Suppressor macrophage treated with lipopolysaccharide for 4 hours (primary cell): ENCODE data around the gene GATB.

Source experiments
- DNase-seq: peaks from one replicate; pipeline ENCODE4 v3.0.0-alpha.2; 2020

Gene GATB, protein sequence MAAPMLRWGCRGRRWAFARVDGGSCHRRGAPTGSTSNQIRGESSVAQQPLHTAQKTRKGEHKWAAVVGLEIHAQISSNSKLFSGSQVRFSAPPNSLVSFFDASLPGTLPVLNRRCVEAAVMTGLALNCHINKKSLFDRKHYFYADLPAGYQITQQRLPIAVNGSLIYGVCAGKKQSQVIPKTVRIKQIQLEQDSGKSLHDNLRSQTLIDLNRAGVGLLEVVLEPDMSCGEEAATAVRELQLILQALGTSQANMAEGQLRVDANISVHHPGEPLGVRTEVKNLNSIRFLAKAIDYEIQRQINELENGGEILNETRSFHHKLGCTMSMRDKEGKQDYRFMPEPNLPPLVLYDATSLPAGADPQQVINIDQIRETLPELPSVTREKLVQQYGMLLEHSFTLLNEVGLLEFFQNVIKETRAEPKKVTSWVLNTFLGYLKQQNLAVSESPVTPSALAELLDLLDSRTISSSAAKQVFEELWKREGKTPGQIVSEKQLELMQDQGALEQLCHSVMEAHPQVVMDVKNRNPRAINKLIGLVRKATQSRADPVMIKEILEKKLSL

DNA sequence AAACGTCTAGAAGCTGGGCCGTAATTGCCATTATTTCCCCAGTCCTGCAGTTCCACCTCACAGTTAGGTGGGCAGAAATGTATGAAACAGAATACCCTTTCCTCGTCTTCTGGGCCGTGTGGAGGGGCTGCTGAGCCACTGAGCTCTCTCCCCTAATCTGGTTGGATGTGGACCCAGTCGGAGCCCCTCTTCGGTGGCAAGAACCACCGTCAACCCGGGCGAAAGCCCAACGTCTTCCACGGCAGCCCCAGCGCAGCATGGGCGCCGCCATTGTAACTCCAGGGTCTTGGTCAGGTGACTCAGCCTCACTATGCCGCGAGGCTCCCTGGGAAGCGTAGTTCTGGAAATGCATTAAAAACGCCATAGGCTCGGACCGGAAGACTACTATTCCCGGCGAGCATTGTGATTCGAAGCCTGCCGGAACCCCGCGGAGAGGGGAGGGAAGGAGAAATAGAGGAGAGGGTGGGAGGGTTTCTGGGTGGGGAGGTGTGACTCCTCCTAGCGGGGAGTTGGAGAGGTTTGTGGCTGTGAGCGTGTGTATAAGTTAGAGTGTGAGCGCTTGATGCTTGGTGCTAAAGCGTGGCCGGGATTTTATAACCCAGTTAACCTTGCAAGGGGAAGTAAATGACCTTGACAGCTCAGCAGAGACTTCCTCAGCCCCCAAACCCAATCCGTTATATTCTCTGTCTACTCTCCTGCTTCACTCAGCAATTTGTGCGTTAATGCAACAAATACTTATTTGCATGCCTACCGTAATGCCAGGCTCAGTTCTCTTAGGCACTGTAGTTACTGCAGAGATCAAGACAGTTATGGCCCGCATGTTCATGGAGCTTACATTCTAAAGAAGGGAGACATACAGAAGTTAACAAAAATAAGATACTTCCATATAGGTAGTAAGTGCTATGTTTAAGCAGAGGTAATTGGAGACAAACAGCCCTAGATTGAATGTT is at the start of gene GATB:
Gene GATB (minus strand): TSS at position 296 of the 950 bp plus-strand sequence. CDS start 25 bp downstream, at position 271.
- peak; percentile 95 for DNase-seq

DNA sequence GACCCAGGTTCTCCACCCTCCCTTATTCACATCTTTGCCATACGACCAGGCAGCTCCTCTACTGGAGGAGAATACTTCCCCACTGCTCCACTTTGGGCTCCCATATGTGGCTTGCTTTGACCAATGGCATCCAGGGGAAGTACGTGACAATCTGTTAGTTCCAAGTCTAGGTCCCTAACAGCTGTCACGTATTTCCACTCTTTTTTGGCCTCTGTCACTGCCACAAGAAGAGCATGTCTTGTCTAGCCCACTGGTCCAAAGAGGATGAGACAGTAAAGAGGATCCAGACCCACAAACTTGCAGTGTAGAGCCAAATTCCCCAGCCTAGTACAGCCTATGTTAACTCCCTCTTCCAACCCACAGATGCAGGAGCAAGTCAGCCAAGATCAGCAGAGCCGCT is 49.7 kb upstream of the GATB start:
- DNase-seq, result no peak

DNA sequence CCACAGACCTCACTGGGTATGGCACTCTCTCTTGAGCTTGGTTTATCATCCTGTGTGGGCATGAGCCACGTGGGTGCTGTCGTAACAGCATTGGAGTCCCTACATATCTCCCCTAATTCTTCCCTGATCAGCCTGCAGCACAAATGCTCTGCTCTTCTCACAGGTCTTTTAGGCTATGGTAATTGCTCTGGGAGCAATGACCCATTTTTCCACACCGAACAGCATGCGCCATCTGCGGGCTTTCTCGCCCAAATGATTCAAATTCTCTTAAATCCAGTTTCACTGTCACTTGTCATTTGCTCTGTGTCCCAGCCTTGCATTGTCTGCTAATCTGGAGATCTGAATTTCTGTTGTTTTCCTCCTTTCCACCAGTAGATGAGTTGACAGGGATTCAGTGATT is 48.9 kb upstream of the GATB start:
- DNase-seq, result no peak

DNA sequence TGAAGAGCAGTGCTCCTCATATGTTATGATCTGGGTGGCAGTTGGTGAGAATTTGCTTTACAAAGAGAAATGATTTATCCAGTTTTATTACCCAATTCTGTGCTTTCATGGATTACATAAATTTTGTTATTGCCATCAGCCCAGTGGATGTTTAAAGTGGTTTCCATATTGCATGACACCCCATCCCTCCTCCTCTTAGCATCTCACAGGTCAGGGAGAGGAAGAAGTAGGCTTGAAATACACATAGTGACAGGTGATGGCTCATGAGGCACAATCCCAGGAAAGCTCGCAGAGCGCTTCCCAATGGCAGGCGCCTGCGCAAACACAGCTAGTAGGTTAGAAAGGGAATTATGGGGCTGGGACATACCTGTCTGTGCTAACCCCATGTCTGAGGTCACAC is 47.7 kb upstream of the GATB start:
- no peak for DNase-seq

DNA sequence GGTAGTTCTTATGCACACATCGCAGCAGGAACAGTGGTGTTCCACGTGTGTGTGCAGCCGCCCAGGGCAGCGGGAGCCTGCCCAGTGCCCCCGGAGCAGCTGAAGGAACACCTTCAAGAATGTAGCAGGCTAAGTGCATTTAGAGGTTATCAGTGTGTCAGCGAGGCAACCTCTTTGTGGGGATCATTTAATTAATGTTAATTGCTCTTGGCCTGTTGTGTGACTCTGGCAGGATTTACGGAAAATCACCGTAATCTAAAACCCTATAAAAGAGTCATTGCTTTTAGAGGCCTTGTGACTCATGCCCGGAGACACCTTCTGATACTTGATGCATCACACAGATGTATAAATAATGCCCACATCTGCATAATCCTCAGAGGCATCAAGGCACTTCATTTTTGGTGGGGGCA is 47.3 kb upstream of the GATB start:
- DNase-seq, result no peak

GRCh38 chr4:151807220-151807619 is 46.4 kb upstream of the GATB start:
- no peak for DNase-seq

DNA sequence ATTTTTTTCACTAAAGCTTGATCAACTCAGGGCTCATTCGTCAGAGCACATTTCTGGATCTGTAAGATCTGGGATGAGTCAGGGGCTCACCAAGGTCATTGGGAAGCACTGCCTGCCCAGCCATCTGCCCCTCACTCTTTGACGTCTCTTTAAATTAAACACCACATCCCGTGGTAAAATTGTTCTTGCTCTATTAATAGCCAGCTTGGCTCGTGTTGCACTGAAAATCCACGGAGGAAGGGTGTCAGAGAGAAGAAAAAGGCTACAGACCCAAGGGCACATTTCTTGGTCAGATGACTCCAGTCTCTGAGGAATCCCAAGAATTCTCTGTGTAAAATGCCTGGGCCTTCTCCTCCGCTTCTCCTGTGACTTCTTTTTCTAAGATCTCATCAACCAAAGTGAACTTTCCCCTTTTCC is 45.7 kb upstream of the GATB start:
- no peak for DNase-seq

GRCh38 chr4:151804821-151805220 is 44.0 kb upstream of the GATB start:
- DNase-seq, result no peak

GRCh38 chr4:151804086-151804630 is 43.4 kb upstream of the GATB start:
- no peak for DNase-seq

GRCh38 chr4:151803246-151803645 is 42.4 kb upstream of the GATB start:
- DNase-seq, result no peak

- peak; percentile 62 for DNase-seq
These were observed 41.0 kb upstream of the GATB start for GRCh38 chr4:151801547-151802516.

GRCh38 chr4:151799417-151800012 is 38.7 kb upstream of the GATB start:
- no peak for DNase-seq

DNA sequence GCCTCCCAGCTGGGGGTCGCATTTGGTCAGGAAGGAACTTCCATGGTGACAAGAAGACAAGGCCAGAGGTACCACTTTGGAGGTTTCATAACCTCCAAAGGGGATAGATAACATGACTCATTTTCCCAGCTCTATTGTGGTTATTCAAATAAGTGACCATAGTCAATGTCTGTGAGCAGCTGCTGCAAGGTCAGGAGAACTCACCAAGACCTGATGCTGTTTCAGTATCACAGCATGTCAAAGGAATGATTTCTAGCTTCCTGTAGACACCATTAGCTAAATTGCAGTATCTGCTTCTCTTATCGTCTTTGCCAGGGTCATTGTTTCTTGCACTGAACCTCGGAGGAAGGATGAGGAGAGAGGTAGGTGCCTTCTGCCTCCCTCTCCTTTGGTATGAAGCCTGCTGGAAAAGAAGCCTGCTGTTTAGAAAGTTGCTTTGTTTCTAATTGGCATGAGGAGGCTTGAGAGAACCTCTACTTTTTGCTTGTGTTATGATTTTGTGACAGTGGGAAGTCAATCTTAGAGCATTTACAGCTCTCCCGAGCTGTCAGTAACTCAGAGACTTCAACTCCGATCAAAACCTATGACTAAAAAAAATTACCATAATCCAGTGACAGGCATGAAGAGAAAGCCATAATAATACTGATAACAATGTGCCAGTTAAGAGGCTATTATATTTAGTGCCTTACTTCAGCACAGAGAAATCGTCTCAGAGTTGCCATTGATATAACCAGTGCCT is 38.0 kb upstream of the GATB start:
- no peak for DNase-seq

- DNase-seq, result no peak
These were observed 37.0 kb upstream of the GATB start for GRCh38 chr4:151797853-151798252.

- no peak for DNase-seq
These were observed 36.3 kb upstream of the GATB start for GRCh38 chr4:151797131-151797530.

GRCh38 chr4:151796106-151796505 is 35.3 kb upstream of the GATB start:
- no peak for DNase-seq

GRCh38 chr4:151792995-151793394 is 32.2 kb upstream of the GATB start:
- no peak for DNase-seq

DNA sequence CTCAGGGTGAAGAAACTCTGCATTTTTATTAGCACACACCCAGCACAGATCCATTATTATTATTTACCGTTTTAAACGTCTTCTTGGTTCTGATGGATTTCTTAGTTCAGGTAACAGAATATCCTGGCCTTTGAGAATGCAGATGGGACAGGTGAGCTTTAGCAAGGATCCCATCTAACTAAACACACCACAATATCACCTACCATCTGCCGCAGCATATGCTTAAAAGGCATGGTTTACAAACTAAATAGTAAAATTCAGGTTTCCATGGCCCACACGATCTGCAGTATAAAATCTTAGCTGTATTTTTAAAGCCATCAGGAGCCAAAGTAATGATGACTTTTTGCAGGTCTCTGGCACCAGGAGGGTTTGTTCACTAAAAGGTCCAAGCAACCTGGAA is 31.7 kb upstream of the GATB start:
- DNase-seq, result no peak

GRCh38 chr4:151788021-151788420 is 27.2 kb upstream of the GATB start:
- no peak for DNase-seq

- DNase-seq, result no peak
These were observed 25.3 kb upstream of the GATB start for GRCh38 chr4:151786158-151786495.
